ENCODE data around the gene ZFYVE28.

ZFYVE28 gene

DNA sequence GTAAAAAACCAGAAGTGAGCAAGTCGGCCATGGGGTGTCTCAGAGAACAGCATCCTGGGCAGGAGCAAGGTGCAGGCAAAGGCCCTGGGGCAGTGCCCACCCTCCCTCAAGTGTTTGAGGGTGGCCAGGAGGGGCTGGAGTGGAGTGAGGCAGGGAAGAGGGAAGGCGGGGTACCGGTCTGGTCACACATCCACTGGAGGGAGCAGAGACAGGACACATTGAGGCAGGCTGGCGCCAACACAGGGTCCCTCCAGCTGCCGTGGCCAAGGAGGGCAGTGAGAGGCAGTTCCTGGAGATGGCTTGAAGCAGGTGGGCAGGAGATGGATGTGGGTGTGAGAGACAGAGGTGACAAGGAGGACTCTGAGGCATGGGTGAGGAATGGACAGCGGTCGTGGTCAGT is 30.1 kb upstream of the ZFYVE28 start:
- no peak for TF ChIP-seq FOXP2 (optimal IDR thresholded peaks at IDR 0.05; ENCODE audit: borderline replicate concordance, extremely low read depth, extremely low read length, insufficient read depth)
- no peak for TF ChIP-seq POLR2AphosphoS5 (IDR thresholded peaks at IDR 0.05; ENCODE audit: low read depth, low read length)
- TF ChIP-seq REST (IDR thresholded peaks at IDR 0.05; ENCODE audit: insufficient read depth in 1 of 2, low read depth in 2 of 2, low read length in 2 of 2) = no peak
- TF ChIP-seq SIN3A (IDR thresholded peaks at IDR 0.05; ENCODE audit: borderline replicate concordance, insufficient read depth, low read length) = no peak
- TF ChIP-seq TAF1 (IDR thresholded peaks at IDR 0.05; ENCODE audit: borderline replicate concordance, insufficient read depth, low read length) = no peak

- TF ChIP-seq TAF1 (IDR thresholded peaks at IDR 0.05; ENCODE audit: borderline replicate concordance, insufficient read depth, low read length) (no peak), POLR2AphosphoS5 (IDR thresholded peaks at IDR 0.05; ENCODE audit: low read depth, low read length) (no peak), FOXP2 (optimal IDR thresholded peaks at IDR 0.05; ENCODE audit: borderline replicate concordance, extremely low read depth, extremely low read length, insufficient read depth) (no peak), SIN3A (IDR thresholded peaks at IDR 0.05; ENCODE audit: borderline replicate concordance, insufficient read depth, low read length) (no peak), REST (IDR thresholded peaks at IDR 0.05; ENCODE audit: insufficient read depth in 1 of 2, low read depth in 2 of 2, low read length in 2 of 2) (no peak)
These were observed 28.5 kb upstream of the ZFYVE28 start for GRCh38 chr4:2446656-2447564.

DNA sequence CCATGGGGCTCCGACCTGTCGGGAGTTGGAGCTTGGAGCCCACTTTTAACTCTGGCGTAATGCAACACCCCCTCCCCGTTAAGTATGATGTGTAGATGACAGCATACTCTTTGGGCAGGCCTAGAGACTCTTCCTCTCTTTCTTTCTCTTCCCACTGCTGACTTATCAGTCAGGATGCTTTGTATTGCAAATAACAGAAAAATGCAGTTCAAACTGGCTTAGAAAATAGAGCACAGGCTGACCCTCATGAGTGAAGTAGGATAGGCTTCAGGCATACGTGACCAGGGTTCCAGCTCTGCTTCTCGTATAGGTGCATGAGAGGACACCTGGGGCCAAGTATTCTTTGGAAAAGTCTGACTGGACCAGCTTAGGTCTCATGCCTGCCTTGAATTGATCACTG is 27.1 kb upstream of the ZFYVE28 start:
- no peak for TF ChIP-seq POLR2AphosphoS5 (IDR thresholded peaks at IDR 0.05; ENCODE audit: low read depth, low read length)
- no peak for TF ChIP-seq FOXP2 (optimal IDR thresholded peaks at IDR 0.05; ENCODE audit: borderline replicate concordance, extremely low read depth, extremely low read length, insufficient read depth)
- no peak for TF ChIP-seq SIN3A (IDR thresholded peaks at IDR 0.05; ENCODE audit: borderline replicate concordance, insufficient read depth, low read length)
- TF ChIP-seq REST (IDR thresholded peaks at IDR 0.05; ENCODE audit: insufficient read depth in 1 of 2, low read depth in 2 of 2, low read length in 2 of 2) = no peak
- no peak for TF ChIP-seq TAF1 (IDR thresholded peaks at IDR 0.05; ENCODE audit: borderline replicate concordance, insufficient read depth, low read length)

DNA sequence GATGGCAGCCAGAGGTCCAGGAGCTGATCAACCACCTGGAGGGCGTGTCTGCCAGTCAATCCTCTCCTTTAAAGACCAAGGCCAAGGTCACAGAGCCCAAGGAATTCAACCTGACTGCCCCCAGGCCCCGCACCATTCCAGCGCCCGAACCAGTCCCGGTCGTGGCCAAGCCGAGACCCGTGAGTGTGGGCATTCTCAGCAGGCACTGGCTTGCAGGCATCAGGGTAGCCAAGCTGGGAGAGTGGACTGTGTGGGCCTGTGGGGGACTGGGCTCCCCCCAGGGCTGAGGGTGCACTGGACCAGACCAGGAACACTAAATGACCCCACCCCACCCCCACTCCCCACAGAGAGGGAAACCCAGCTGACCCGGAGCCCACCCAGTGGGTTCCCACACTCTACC is 26.7 kb upstream of the ZFYVE28 start:
- TF ChIP-seq TAF1 (IDR thresholded peaks at IDR 0.05; ENCODE audit: borderline replicate concordance, insufficient read depth, low read length) (no peak), FOXP2 (optimal IDR thresholded peaks at IDR 0.05; ENCODE audit: borderline replicate concordance, extremely low read depth, extremely low read length, insufficient read depth) (no peak), SIN3A (IDR thresholded peaks at IDR 0.05; ENCODE audit: borderline replicate concordance, insufficient read depth, low read length) (no peak)

DNA sequence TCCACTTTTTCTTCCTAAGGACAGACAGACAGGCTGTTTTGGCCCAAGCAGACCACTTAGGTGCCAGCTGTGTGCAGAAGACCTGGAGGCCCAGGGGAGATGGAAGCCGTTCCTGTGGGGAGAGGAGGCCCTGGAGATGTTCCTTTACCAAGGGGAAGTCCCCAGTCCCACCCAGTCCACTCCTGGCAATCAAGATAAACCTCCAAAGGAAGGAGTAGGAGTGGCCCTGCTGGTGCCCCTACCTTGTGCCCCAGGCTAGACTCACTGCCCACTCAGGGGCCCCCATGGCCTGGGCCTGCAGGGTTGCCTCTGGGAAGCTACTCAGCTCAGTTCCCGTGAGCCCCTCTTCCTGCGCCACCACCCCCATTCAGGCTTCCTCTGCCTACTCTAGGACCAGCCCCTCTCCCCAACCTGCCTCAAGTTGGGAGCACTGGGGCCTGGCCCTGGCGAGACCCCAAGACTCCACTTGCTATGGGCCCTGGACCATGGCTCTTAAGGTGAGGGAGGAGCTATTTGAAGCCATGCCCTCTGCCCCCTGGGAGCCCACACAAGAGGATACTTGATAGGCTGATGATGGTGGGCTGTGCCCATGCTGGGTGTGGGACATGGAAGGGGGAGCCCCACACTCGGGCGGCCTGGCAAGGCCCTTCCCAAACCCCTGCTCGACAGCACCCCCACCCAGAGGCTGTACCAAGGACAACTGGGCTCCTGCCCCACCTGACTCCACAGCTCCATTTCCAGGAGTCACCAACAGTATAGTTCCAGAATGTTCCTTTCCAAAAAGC is 25.7 kb upstream of the ZFYVE28 start:
- no peak for TF ChIP-seq FOXP2 (optimal IDR thresholded peaks at IDR 0.05; ENCODE audit: borderline replicate concordance, extremely low read depth, extremely low read length, insufficient read depth)
- no peak for TF ChIP-seq POLR2AphosphoS5 (IDR thresholded peaks at IDR 0.05; ENCODE audit: low read depth, low read length)
- TF ChIP-seq REST (IDR thresholded peaks at IDR 0.05; ENCODE audit: insufficient read depth in 1 of 2, low read depth in 2 of 2, low read length in 2 of 2) = no peak
- TF ChIP-seq SIN3A (IDR thresholded peaks at IDR 0.05; ENCODE audit: borderline replicate concordance, insufficient read depth, low read length) = no peak
- TF ChIP-seq TAF1 (IDR thresholded peaks at IDR 0.05; ENCODE audit: borderline replicate concordance, insufficient read depth, low read length) = no peak
